Occipital lobe (tissue), 2 donors: ENCODE data around the gene FHDC1. TPM values are rescaled to one million over a fixed set of nuclear protein-coding genes. Genes with fewer than 3 reads are reported as not detected.
"Not testable (repeated sequence)": the region's sequence is repeated elsewhere in the genome, so short reads cannot be mapped to it uniquely, and the experiment has no call there.

Source experiments
- DNase-seq: peaks from one replicate; lab custom pipeline; 2025; lab: John Stamatoyannopoulos, UW
- total RNA-seq: library from RNA; depleted of rRNA; stranded (reverse); fragments of >200 nt; gene quantifications from one replicate; pipeline ENCODE4 v1.2.3, GENCODE V29; 2014

Gene FHDC1, protein sequence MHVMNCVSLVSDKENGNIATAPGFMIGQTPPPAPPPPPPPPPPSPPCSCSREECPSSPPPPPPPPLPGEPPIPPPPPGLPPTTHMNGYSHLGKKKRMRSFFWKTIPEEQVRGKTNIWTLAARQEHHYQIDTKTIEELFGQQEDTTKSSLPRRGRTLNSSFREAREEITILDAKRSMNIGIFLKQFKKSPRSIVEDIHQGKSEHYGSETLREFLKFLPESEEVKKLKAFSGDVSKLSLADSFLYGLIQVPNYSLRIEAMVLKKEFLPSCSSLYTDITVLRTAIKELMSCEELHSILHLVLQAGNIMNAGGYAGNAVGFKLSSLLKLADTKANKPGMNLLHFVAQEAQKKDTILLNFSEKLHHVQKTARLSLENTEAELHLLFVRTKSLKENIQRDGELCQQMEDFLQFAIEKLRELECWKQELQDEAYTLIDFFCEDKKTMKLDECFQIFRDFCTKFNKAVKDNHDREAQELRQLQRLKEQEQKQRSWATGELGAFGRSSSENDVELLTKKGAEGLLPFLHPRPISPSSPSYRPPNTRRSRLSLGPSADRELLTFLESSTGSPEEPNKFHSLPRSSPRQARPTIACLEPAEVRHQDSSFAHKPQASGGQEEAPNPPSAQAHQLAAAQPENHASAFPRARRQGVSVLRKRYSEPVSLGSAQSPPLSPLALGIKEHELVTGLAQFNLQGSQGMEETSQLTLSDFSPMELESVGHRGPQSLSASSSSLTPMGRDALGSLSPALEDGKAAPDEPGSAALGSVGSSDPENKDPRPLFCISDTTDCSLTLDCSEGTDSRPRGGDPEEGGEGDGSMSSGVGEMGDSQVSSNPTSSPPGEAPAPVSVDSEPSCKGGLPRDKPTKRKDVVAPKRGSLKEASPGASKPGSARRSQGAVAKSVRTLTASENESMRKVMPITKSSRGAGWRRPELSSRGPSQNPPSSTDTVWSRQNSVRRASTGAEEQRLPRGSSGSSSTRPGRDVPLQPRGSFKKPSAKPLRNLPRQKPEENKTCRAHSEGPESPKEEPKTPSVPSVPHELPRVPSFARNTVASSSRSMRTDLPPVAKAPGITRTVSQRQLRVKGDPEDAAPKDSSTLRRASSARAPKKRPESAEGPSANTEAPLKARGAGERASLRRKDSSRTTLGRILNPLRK
- 3.3 TPM for total RNA-seq

DNA sequence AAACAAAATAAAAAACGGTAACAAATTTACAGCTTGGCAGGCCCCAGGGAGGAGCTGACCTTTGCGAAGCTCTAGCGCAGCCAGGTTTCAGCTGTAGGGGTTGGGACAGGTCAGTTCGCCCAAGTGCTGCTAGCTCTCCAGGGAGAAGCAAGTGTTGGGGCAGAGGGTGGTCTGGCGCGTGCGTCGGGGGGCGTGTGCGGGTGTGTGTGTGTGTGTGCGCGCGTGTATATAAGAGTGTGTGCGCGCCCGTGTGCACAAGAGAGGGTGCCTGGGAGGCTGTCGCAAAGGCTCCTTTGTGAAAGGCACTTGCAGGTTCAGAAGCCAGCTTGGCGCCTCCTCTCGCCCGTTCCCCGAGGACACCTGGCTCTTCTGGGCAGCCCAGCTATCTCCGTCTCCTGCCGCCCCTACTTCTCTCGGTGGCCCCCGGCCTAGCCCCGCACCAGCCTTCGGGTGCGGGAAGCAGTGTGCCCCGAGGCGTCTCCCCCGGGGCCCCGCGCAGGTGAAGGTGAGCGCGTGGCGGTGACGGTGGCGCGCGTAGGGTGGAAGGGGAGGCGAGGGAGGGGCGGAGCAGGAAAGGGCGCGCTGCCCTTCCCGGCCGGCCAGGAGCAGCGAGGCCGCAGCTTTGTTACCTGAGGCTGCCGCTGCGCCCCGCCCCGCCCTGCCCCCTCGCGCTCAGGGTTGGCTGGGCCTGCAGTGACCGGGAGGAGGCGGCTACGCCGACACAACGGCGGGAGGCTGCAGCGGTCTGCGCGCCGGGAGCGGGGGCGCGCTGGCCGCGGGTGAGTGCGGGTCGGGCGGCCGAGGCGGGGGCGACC lies at the start of gene FHDC1:
Gene FHDC1 (plus strand): TSS at position 693 of the 815 bp plus-strand sequence. CDS start 6,735 bp downstream, outside the sequence.
- DNase-seq: no peak

DNA sequence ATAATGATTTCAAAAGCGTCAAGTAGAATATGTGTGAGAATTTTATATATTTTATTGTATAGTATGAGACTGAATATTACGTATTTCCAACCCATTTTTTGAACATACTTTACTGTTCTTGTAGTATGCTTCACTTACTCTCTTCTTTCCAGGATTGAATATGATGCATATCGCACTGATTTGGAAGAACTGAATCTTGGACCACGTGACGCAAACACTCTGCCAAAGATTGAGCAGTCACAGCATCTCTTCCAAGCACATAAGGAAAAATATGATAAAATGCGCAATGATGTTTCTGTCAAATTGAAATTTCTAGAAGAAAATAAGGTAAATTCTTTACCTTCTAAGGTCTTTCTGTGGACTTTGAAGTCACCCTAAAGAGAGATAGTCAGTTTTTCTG lies 48.1 kb upstream of the FHDC1 start:
- DNase-seq: no peak

DNA sequence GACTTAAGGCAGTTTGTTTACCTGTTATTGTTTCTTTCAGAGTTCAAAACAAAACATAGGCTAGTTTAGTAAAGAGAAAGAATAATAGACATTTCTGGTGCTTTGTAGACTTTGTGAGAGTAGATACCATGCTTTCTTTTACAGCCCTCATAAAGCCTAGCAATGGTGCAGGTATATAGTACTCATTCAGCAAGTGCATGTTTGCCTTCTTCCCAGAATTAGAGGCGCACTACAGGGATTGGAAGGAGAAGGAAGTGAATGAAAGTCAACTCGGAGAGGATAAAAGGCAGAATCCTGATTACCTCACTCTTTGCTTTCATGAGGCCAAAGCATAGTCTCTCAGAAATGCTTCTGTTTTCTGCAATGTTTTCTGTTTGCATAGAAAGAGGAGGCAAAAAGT lies 43.1 kb upstream of the FHDC1 start:
- no peak for DNase-seq

DNA sequence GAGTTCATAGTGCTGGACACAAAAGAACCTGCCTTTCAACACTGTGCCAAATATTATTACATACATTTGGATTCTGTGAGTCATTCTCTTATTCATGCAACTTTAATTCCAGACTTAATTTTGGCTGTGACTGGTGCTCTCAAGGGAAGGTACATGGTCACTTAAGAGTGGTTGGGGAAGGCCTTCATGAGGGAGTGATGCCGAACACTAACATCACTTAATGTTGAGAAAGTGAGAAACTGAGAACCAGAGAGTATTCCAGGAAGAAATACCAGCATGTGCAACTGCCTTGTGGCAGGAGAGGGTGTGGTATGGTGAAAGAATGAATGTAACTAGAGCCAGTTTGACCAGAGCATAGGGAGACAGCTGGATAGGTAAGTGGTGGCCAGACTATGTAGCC lies 41.5 kb upstream of the FHDC1 start:
- DNase-seq: no peak

DNA sequence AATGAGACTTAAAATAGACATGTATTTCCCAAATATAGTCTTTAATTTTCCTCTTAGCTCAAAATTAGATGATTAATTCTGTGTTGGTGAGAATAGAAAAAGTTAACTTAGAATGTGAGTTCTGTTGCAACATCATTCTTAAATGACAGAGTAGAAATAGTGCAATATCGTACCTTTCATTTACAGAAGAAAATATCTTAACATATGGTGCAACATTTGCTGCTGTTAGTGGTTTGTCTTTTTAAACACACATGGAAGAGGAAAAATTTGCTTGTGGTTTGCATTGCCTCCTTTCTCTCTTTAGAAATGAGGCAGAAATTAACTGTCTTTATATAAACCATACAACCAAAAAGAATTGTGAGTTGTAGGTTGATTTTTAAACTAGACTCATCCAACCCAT lies 39.3 kb upstream of the FHDC1 start:
- no peak for DNase-seq

DNA sequence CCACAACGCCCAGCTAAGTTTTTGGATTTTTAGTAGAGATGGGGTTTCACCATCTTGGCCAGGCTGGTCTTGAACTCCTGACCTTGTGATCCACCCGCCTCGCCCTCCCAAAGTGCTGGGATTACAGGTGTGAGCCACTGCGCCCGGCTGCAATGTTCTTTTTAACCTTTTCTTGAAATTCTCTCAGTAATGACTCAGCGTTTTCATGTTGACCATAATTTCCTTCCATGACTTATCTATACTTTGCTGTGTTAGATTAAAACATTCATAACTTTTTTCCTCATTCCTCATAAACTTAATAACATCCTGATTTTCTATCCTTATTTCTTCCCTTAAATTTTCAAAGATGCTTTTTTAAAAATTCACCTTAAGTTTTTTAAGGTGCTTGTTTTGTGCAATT lies 38.0 kb upstream of the FHDC1 start:
- DNase-seq: not testable (repeated sequence)

DNA sequence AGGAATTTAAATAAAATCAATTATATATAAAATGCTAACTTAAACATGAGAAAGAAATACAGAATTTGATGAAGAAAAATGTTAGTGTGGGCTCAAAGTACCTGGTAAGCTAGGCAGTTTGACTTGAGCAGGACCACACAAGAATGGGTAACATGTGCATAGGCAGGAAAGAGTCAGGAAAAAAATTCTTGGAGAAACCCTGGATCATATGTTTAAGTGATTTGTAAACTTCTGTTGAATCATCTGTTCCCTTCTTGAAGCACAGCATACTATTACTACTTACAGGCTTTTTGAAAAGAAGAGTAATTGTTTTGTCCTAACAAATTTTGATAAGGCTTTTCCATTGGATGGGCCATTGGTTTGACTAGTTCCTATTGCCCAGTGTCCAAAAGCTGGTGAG lies 37.5 kb upstream of the FHDC1 start:
- DNase-seq: no peak

DNA sequence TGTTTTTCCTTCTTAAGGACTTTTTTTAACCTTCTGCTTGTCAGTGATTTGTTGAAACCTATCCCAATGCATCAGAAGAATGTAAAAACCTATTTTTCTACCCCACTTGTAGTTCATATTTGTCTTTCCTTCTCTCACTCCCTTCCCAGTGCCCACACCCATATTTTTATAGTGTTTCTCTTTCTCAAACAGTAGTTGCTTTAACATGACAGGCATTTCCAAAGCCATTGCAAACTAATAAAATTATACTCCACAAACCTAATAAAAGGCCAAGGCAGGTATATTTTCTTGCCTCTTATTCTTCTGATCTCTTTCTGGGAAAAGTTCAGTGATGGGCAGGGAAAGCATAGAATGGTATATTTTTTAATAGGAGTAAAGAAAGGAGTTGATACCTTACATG lies 35.7 kb upstream of the FHDC1 start:
- no peak for DNase-seq

DNA sequence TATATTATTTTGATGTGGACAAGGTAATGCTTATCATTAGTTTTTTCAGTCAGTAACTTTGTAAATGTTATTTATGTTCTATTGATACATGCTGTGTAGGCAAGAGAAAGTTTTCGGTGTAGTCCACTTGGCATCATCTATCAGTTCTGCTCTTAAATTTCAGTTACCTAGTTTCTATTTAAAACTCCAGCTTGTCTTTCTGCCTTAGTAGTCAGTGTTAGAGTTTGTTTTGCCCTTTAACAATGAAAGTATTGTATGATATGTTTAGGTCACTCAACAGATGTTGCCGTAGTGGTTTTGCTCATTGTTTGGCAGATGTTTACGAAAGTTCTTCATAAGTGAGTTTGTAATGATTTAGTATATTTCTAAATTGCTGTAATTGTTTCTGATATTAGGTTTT lies 34.9 kb upstream of the FHDC1 start:
- no peak for DNase-seq

DNA sequence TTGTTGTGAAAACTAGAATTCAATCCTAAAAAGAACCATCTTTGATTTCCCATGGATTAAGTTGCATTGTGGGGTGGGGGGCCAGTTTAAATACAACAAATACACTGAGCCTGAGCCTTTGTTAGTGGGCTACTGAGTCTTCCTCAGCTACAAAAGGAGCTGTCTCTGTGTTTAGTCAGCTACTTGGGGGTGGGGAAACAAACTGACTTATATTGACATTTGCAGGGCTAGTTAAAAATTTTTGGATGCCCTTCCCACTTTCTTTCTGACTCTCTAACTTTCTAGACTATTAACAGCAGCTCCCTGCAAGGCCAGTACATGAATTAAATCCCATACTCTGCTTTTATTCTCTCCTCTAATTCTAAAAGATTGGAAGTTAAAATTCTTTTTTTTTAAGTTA lies 32.5 kb upstream of the FHDC1 start:
- DNase-seq: no peak

DNA sequence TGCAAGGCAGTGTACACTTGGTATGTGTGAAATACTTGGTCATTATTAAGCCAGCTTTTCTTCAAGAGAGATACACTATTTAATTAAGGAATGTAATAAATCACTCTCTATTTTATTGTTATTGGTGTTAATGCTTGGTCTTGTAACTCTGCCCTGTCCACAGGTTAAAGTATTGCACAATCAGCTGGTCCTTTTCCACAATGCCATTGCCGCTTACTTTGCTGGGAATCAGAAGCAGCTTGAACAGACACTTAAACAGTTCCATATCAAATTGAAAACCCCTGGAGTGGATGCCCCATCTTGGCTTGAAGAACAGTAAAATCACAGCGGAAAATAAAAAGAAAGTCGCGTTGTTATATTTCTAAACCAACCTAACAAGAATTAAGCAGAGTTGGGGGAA lies 26.2 kb upstream of the FHDC1 start:
- DNase-seq: no peak

DNA sequence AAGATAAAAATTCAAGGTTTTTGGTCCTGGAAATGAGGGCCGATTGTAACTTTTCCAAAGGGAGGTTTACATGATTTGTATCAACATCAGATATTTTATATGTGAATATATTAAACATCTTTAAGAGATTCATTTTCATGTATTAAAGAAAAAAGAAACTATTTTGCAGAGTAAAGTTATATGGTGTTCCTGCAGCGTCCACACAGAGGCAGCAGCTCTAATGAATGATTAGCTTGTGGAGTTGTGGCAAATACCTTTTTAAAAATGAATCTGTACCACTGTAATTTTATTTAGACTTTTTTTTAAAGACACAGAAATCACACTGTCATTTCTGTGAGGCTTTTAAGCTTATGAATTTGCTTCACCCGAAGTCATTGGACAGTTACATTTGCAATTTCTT lies 25.6 kb upstream of the FHDC1 start:
- DNase-seq: no peak

DNA sequence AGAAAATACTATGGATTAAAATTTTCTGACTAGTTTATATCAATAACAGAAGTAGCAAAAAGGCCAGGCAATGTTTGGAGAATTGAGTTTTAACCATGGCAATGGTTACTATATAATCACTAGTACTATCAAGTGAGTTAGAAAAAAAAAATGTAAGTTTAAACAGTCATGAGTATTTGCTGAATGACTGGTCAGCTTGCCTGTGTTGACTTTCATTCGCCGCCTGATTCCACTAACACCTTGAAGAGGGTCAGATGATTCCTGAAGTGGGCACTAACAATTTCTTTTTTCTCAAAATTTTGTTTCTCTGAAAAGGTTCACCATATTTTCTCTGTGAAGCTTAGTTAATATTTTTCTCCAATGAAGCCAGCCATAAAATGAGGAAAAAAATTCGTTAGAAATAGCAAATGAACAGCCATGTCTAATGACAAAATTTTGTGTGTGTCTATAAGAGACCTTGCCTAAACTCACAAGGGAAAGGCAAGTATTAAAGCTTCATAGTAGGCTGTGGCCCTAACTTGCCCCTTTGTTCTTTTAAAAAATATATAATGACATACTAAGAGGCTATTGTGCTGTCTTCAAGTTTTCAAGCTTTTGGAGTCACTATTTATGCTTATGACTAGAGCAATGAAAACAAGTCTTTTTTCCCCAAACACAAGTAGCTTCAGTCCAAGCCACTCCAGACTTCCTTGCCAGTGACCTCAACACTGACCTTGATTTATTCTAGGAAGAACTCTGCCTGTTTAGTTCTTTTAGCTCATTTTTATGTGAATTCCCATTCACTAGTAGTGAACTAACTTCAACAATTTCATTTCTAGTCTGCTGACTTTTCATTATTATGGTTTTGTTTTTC lies 18.4 kb upstream of the FHDC1 start:
- no peak for DNase-seq

DNA sequence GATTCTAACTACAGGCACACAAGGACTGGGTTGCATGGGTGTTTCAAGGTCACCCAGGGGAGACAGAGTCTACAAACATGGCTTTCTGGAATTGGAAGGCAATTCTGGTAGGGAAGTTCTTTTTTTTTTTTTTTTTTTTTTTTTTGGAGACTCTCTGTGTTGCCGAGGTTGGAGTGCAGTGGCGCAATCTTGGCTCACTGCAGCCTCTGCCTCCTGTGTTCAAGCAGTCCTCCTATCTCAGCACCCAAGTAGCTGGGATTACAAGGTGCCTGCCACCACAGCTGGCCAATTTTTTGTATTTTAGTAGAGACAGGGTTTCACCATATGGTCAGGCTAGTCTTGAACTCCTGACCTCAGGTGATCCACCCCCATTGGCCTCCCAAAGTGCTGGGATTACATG lies 16.3 kb upstream of the FHDC1 start:
- DNase-seq: no peak

DNA sequence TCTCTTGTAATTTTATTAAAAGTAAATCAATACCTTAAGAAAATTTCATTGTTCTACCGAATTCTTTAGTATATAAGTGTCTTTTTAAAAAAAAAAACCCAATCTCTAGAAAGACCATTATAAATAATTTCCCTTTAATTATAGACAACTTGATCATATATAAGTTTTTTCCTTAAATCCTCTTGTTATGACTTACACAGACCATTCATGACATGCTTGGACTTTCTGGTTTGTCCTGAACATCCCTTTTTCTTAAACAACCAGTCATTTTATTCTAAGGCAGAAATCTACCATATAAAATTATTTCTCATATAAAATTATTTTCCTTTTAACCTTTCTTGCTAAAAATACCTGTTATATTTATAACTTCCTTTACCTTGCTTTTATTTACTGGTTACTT lies 15.4 kb upstream of the FHDC1 start:
- no peak for DNase-seq

DNA sequence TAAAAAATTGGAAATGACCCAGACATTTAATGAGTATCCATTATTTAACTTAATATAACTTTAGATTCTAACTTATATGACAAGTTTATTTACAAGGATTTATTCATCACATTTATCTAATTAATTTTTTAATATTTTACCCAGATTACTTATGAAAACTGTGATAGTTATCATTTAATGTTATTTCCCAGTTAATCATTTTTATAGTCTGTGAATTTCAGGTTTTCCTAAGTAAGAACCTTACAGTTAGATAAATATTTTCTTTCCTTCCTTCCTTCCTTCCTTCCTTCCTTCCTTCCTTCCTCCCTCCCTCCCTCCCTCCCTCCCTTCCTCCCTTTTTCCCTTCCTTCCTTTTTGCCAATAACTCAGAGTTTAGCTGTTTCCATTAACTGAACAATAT lies 14.8 kb upstream of the FHDC1 start:
- DNase-seq: no peak

DNA sequence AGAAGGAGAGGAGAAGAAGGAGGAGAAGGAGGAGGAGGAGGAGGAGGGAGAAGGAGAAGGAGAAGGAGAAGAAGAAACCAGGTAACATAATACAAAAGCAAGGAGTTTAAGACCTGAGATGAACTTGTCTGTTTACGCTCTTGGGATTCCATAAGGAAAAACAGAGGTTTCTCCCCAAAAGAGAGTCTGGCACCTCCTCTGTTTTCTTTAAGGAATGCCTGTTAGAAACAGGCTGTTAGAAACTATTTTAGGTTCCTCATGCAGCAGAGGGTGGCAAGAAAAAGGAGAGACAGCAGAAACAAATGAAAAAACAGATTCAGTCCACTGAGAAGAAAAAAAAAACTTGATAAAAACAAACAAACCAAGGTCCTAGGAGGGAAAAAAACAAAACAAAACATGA lies 10.3 kb upstream of the FHDC1 start:
- DNase-seq: no peak

DNA sequence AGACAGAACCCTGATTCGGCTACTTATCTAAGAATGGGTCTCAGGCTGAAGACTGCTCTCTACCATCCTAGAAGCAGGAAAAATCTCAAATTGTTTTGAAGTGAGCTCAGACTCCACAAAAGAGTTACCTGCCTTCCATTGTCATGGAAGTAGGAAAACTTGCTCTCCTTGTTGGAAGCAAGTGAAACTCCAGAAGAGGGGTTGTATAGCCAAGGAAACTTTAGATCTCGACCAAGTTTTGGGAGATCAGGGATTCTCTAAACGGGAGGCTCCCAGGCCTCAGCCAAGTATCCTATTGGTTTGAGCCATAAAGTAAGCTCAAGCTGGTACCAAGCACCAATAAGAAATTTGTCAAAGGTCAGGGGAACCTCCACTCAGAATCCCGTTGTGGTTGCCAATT lies 9.2 kb upstream of the FHDC1 start:
- no peak for DNase-seq

DNA sequence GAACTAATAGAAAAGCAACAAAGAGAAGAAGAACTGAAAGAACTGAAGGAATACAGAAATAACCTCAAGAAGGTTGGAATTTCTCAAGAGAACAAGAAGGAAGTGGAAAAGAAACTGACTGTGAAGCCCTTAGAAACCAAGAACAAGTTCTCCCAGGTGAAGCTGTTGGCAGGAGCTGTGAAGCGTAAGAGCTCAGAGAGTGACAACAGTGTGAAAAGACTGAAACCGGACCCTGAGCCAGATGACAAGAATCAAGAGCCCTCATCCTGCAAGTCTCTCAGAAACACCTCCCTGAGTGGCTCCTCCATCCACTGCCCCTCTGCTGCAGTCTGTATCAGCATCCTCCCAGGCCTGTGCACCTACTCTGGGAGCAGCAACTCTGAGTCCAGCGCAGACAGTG lies 8.4 kb upstream of the FHDC1 start:
- DNase-seq: no peak

DNA sequence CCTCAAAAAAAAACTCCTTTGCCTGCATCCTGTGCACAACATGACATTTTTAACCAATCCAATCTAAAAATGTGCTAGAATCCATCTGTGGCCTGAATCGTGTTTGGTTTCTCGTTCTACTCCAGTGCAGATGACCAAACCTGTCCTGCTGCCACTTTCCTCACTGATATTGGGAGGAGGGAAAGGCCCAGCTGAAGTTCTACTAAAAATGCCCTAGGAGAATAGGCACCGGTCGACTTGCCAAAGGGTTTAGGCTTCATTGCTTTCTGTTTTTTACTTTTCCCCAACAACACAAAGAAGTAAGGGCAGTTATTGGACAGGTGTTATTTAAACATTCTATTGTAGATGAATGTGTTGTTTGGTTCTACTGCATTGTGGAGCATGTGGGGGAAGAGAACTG lies 7.8 kb upstream of the FHDC1 start:
- no peak for DNase-seq
